HG02623 (cell line): ENCODE data around the gene ADM5.

ENCODE experiments used
- ATAC-seq: cut with Tn5 transposase; IDR thresholded peaks from one replicate; pipeline ENCODE4 v1.9.1; 2021; ENCODE audit warnings: moderate library complexity; ENCODE audit not compliant: unreplicated experiment

ADM5 gene

GRCh38 chr19:49689133-49690078 lies at the start of gene ADM5:
Gene ADM5, plus strand, starts transcription at chr19:49689594. Its CDS starts 244 bp downstream, at chr19:49689838.
- no peak for ATAC-seq

GRCh38 chr19:49640113-49640898 lies 49.1 kb upstream of the ADM5 start, which contains the start of gene RRAS:
Gene RRAS, minus strand, starts transcription at chr19:49640143. Its CDS starts 45 bp downstream, at chr19:49640098.
- peak; percentile 43 for ATAC-seq

- ATAC-seq, result peak; percentile 47
Observed at GRCh38 chr19:49641688-49642491, 47.5 kb upstream of the ADM5 start, which contains the start of gene SCAF1. Gene SCAF1, plus strand, starts transcription at chr19:49642209. Its CDS starts 2,818 bp downstream, at chr19:49645027.

- no peak for ATAC-seq
Observed at GRCh38 chr19:49642492-49643035, 46.8 kb upstream of the ADM5 start.

GRCh38 chr19:49643466-49643865 lies 45.9 kb upstream of the ADM5 start:
- ATAC-seq, result no peak

GRCh38 chr19:49645592-49645991 lies 43.8 kb upstream of the ADM5 start:
- ATAC-seq, result no peak

GRCh38 chr19:49645995-49646394 lies 43.4 kb upstream of the ADM5 start:
- no peak for ATAC-seq

GRCh38 chr19:49646586-49646985 lies 42.8 kb upstream of the ADM5 start:
- ATAC-seq, result no peak

GRCh38 chr19:49651029-49651819 lies 38.2 kb upstream of the ADM5 start:
- no peak for ATAC-seq

- no peak for ATAC-seq
Observed at GRCh38 chr19:49651820-49652550, 37.4 kb upstream of the ADM5 start.

GRCh38 chr19:49652551-49653465 lies 36.6 kb upstream of the ADM5 start:
- ATAC-seq, result no peak

- ATAC-seq, result no peak
Observed at GRCh38 chr19:49653466-49653806, 36.0 kb upstream of the ADM5 start.

- ATAC-seq, result no peak
Observed at GRCh38 chr19:49654581-49654980, 34.8 kb upstream of the ADM5 start.

GRCh38 chr19:49655570-49656455 lies 33.6 kb upstream of the ADM5 start:
- ATAC-seq, result no peak

- ATAC-seq, result no peak
Observed at GRCh38 chr19:49656456-49657109, 32.8 kb upstream of the ADM5 start.

GRCh38 chr19:49657493-49658138 lies 31.8 kb upstream of the ADM5 start:
- ATAC-seq, result no peak
